LHCN-M2 (cell line): ENCODE data around the gene ACAD10. TPM values are rescaled to one million over a fixed set of nuclear protein-coding genes. Genes with fewer than 3 reads are reported as not detected.

Source experiments
- total RNA-seq: library from RNA; depleted of rRNA; stranded (reverse); fragments of >200 nt; gene quantifications from 2 replicates; pipeline ENCODE4 v1.2.3, GENCODE V29; 2014; rRNA removed

ACAD10 gene
- total RNA-seq, 1 experiment from 2014 or later, result 11.8 TPM

Other genes with a start within 250 kb of the ACAD10 start
- gene ATXN2, start 86.7 kb upstream of the ACAD10 start, total RNA-seq, result 15.5 and 21.5 TPM in 2 replicates
- gene BRAP, start 97 bp upstream of the ACAD10 start, total RNA-seq, result 18.5 and 19.5 TPM in 2 replicates
- 4.5 and 5.8 TPM in 2 replicates for gene ALDH2, start 80.9 kb downstream of the ACAD10 start, total RNA-seq
- gene MAPKAPK5, start 156.2 kb downstream of the ACAD10 start, total RNA-seq, result 56.4 and 75.9 TPM in 2 replicates